Gastrocnemius medialis (tissue), 4 donors: ENCODE results near the gene CFDP1. TPM values are rescaled to one million over a fixed set of nuclear protein-coding genes. Genes with fewer than 3 reads are reported as not detected.

Source experiments
- ATAC-seq, 2 donors: fragments of 150-250 bp; one replicate each; pipeline ENCODE4 v1.9.1; 2016
- DNase-seq, 2 donors: peaks; one replicate each; pipeline ENCODE4 v3.0.0-alpha.2; 2019
- H3K27ac ChIP-seq, 4 donors: fragments of 200-600 bp; sonication (generic); 1 replicate in 1 of 4; 2 replicates in 3 of 4; pipeline ENCODE4 v1.5.1; 2016 to 2018; ENCODE audit warnings: mild to moderate bottlenecking in 2 of 4, moderate library complexity in 1 of 4
- H3K27me3 ChIP-seq, 3 donors: fragments of 200-600 bp; sonication (generic) in 2 of 3; 1 replicate in 1 of 3; 2 replicates in 2 of 3; pipeline versions ENCODE4 v1.5.1 to v1.6.0; 2016 to 2019; ENCODE audit warnings: mild to moderate bottlenecking in 1 of 3, moderate library complexity in 1 of 3
- H3K36me3 ChIP-seq, 2 donors: fragments of 200-600 bp; sonication (generic) in 1 of 2; one replicate each; pipeline ENCODE4 v1.5.1; 2017 to 2018
- H3K4me1 ChIP-seq, 2 donors: fragments of 200-600 bp; sonication (generic) in 1 of 2; one replicate each; pipeline ENCODE4 v1.5.1; 2016 to 2017; ENCODE audit warnings: mild to moderate bottlenecking in 2 of 2
- H3K4me3 ChIP-seq, 4 donors: fragments of 200-600 bp; sonication (generic) in 3 of 4; 1 replicate in 1 of 4; 2 replicates in 3 of 4; pipeline ENCODE4 v1.5.1; 2016 to 2019; ENCODE audit warnings: mild to moderate bottlenecking in 2 of 4
- H3K9me3 ChIP-seq, 3 donors: fragments of 200-600 bp; sonication (generic) in 2 of 3; 1 replicate in 1 of 3; 2 replicates in 2 of 3; pipeline ENCODE4 v1.5.1; 2016 to 2019
- CTCF ChIP-seq, 5 experiments: fragments of 450-650 bp in 3 of 5; fragments of 200-600 bp in 2 of 5; sonication (generic) in 2 of 5; IDR thresholded peaks in 4 of 5; conservative IDR thresholded peaks in 1 of 5; 1 replicate in 4 of 5; 2 replicates in 1 of 5; pipeline ENCODE4 v1.5.1; 2016 to 2019; ENCODE audit warnings: antibody characterized with exemption in 5 of 5, mild to moderate bottlenecking in 3 of 5, moderate library complexity in 3 of 5
- POLR2A ChIP-seq, 2 donors: fragments of 450-650 bp; IDR thresholded peaks; one replicate each; pipeline ENCODE4 v1.6.1; 2017; ENCODE audit warnings: antibody characterized with exemption in 2 of 2, mild to moderate bottlenecking in 2 of 2, moderate library complexity in 2 of 2
- in situ Hi-C, 4 donors: fragments of 200-750 bp; cut with MboI; loops; one replicate each; pipeline versions ENCODE4 v1.15.0 to v1.8.0; 2017; ENCODE audit warnings: low sequenced_read_pairs in 4 of 4
- intact Hi-C: fragments of 100-400 bp; cut with DNase I; formaldehyde crosslinking; loops from one replicate; pipeline ENCODE4 v1.15.1; 2023; ENCODE audit warnings: low total_unique reads
- total RNA-seq, 4 donors: library from RNA; depleted of rRNA; stranded (reverse); fragments of >200 nt; gene quantifications; one replicate each; pipeline versions ENCODE4 v1.1.0 to v1.2.3, GENCODE V29; 2016

CFDP1 gene
- total RNA-seq, 4 donors from 2014 or later: 20.4 to 28.6 (median 24.2) TPM

GRCh38 chr16:75398333-75398732 is 35.0 kb downstream of the CFDP1 start:
- DNase-seq (no peak), ATAC-seq (no peak)
- in situ Hi-C loops: loop anchor here in 1 of 4 donors (25.0 kb wide), 1 partner anchor 411 kb away; the partner anchor contains the start of genes WDR59 and ZNRF1
- TF ChIP-seq CTCF (IDR thresholded peaks at IDR 0.05 in 4 of 5, conservative IDR thresholded peaks at IDR 0.05 in 1 of 5) (no peak), POLR2A (IDR thresholded peaks at IDR 0.05) (no peak)
- H3K27me3 ChIP-seq: no peaks in the 10 kb centered on the region
- peaks cover 14 to 16% of the 10 kb centered on the region in 2 donors for H3K4me1 ChIP-seq
- H3K27ac ChIP-seq: no peak overlapping the region
- intact Hi-C loops: no loop called here
- H3K9me3 ChIP-seq: no peaks in the 10 kb centered on the region
- H3K36me3 ChIP-seq: peaks cover 0 to 7% of the 10 kb centered on the region in 2 donors
- no peak overlapping the region for H3K4me3 ChIP-seq

GRCh38 chr16:75394941-75395340 is 38.4 kb downstream of the CFDP1 start:
- H3K27ac ChIP-seq: no peak overlapping the region
- intact Hi-C loops: no loop called here
- H3K4me3 ChIP-seq: no peak overlapping the region
- DNase-seq (no peak), ATAC-seq (no peak)
- no peaks in the 10 kb centered on the region for H3K4me1 ChIP-seq
- TF ChIP-seq CTCF (IDR thresholded peaks at IDR 0.05 in 4 of 5, conservative IDR thresholded peaks at IDR 0.05 in 1 of 5) (no peak), POLR2A (IDR thresholded peaks at IDR 0.05) (no peak)
- H3K9me3 ChIP-seq: no peaks in the 10 kb centered on the region
- H3K27me3 ChIP-seq: no peaks in the 10 kb centered on the region
- H3K36me3 ChIP-seq: peaks cover 0 to 31% of the 10 kb centered on the region in 2 donors
- in situ Hi-C loops: loop anchor here in 1 of 4 donors (25.0 kb wide), 1 partner anchor 408 kb away; the partner anchor contains the start of genes WDR59 and ZNRF1

- Histone ChIP-seq H3K4me1 (no peaks in the 10 kb centered on the region), H3K27me3 (no peaks in the 10 kb centered on the region), H3K27ac (no peak overlapping the region), H3K36me3 (peaks cover 0 to 34% of the 10 kb centered on the region in 2 donors), H3K4me3 (no peak overlapping the region), H3K9me3 (no peaks in the 10 kb centered on the region)
- in situ Hi-C loops (loop anchor here in 1 of 4 donors (25.0 kb wide), 1 partner anchor 406 kb away; the partner anchor contains the start of genes WDR59 and ZNRF1), intact Hi-C loops (no loop called here)
- no peak for TF ChIP-seq POLR2A (IDR thresholded peaks at IDR 0.05)
- no peak for TF ChIP-seq CTCF (IDR thresholded peaks at IDR 0.05 in 4 of 5, conservative IDR thresholded peaks at IDR 0.05 in 1 of 5)
- DNase-seq (no peak), ATAC-seq (no peak)
Measured at GRCh38 chr16:75392906-75393305, 40.4 kb downstream of the CFDP1 start.

- Histone ChIP-seq H3K9me3 (no peaks in the 10 kb centered on the region), H3K36me3 (peaks cover 0 to 36% of the 10 kb centered on the region in 2 donors), H3K27me3 (no peaks in the 10 kb centered on the region), H3K4me1 (no peaks in the 10 kb centered on the region), H3K27ac (no peak overlapping the region), H3K4me3 (no peak overlapping the region)
- intact Hi-C loops: no loop called here
- no peak for TF ChIP-seq CTCF (IDR thresholded peaks at IDR 0.05 in 4 of 5, conservative IDR thresholded peaks at IDR 0.05 in 1 of 5)
- no peak for TF ChIP-seq POLR2A (IDR thresholded peaks at IDR 0.05)
- DNase-seq (no peak), ATAC-seq (no peak)
- in situ Hi-C loops: loop anchor here in 1 of 4 donors (25.0 kb wide), 1 partner anchor 404 kb away; the partner anchor contains the start of genes WDR59 and ZNRF1
Measured at GRCh38 chr16:75390926-75391653, 42.2 kb downstream of the CFDP1 start.
